ENCODE results near the gene CDYL2.
"Not testable (repeated sequence)": the region's sequence is repeated elsewhere in the genome, so short reads cannot be mapped to it uniquely, and the experiment has no call there.

DNA sequence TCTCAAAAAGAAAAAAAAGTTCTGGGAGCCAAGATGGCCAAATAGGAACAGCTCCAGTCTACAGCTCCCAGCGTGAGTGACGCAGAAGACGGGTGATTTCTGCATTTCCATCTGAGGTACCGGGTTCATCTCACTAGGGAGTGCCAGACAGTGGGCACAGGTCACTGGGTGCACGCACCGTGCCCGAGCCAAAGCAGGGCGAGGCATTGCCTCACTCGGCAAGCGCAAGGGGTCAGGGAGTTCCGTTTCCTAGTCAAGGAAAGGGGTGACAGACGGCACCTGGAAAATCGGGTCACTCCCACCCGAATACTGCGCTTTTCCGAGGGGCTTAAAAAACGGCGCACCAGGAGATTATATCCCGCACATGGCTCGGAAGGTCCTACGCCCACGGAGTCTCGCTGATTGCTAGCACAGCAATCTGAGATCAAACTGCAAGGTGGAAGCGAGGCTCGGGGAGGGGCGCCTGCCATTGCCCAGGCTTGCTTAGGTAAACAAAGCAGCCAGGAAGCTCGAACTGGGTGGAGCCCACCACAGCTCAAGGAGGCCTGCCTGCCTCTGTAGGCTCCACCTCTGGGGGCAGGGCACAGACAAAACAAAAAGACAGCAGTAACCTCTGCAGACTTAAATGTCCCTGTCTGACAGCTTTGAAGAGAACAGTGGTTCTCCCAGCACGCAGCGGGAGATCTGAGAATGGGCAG, 77.2 kb downstream of the CDYL2 start:
- not testable (repeated sequence) for TF ChIP-seq TAF1 (conservative IDR thresholded peaks at IDR 0.05); EGR1 (IDR thresholded peaks at IDR 0.05; ENCODE audit: low read depth in 2 of 2); YY1 (IDR thresholded peaks at IDR 0.05); RAD21 (IDR thresholded peaks at IDR 0.05); RXRA (IDR thresholded peaks at IDR 0.05); SP1 (IDR thresholded peaks at IDR 0.05); JUND (IDR thresholded peaks at IDR 0.05); FOXA1 (IDR thresholded peaks at IDR 0.05); FOXA2 (IDR thresholded peaks at IDR 0.05)
- TF ChIP-seq, protein P1, sequence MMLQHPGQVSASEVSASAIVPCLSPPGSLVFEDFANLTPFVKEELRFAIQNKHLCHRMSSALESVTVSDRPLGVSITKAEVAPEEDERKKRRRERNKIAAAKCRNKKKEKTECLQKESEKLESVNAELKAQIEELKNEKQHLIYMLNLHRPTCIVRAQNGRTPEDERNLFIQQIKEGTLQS (IDR thresholded peaks at IDR 0.05): not testable (repeated sequence)
- TF ChIP-seq, protein P2, sequence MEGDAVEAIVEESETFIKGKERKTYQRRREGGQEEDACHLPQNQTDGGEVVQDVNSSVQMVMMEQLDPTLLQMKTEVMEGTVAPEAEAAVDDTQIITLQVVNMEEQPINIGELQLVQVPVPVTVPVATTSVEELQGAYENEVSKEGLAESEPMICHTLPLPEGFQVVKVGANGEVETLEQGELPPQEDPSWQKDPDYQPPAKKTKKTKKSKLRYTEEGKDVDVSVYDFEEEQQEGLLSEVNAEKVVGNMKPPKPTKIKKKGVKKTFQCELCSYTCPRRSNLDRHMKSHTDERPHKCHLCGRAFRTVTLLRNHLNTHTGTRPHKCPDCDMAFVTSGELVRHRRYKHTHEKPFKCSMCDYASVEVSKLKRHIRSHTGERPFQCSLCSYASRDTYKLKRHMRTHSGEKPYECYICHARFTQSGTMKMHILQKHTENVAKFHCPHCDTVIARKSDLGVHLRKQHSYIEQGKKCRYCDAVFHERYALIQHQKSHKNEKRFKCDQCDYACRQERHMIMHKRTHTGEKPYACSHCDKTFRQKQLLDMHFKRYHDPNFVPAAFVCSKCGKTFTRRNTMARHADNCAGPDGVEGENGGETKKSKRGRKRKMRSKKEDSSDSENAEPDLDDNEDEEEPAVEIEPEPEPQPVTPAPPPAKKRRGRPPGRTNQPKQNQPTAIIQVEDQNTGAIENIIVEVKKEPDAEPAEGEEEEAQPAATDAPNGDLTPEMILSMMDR (IDR thresholded peaks at IDR 0.05; ENCODE audit: low read depth, low read length, missing input control): not testable (repeated sequence)
- TF ChIP-seq, protein P3, sequence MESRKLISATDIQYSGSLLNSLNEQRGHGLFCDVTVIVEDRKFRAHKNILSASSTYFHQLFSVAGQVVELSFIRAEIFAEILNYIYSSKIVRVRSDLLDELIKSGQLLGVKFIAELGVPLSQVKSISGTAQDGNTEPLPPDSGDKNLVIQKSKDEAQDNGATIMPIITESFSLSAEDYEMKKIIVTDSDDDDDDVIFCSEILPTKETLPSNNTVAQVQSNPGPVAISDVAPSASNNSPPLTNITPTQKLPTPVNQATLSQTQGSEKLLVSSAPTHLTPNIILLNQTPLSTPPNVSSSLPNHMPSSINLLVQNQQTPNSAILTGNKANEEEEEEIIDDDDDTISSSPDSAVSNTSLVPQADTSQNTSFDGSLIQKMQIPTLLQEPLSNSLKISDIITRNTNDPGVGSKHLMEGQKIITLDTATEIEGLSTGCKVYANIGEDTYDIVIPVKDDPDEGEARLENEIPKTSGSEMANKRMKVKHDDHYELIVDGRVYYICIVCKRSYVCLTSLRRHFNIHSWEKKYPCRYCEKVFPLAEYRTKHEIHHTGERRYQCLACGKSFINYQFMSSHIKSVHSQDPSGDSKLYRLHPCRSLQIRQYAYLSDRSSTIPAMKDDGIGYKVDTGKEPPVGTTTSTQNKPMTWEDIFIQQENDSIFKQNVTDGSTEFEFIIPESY (IDR thresholded peaks at IDR 0.05): not testable (repeated sequence)
- TF ChIP-seq, protein P4, sequence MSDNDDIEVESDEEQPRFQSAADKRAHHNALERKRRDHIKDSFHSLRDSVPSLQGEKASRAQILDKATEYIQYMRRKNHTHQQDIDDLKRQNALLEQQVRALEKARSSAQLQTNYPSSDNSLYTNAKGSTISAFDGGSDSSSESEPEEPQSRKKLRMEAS (IDR thresholded peaks at IDR 0.05): not testable (repeated sequence)
- TF ChIP-seq, protein P5, sequence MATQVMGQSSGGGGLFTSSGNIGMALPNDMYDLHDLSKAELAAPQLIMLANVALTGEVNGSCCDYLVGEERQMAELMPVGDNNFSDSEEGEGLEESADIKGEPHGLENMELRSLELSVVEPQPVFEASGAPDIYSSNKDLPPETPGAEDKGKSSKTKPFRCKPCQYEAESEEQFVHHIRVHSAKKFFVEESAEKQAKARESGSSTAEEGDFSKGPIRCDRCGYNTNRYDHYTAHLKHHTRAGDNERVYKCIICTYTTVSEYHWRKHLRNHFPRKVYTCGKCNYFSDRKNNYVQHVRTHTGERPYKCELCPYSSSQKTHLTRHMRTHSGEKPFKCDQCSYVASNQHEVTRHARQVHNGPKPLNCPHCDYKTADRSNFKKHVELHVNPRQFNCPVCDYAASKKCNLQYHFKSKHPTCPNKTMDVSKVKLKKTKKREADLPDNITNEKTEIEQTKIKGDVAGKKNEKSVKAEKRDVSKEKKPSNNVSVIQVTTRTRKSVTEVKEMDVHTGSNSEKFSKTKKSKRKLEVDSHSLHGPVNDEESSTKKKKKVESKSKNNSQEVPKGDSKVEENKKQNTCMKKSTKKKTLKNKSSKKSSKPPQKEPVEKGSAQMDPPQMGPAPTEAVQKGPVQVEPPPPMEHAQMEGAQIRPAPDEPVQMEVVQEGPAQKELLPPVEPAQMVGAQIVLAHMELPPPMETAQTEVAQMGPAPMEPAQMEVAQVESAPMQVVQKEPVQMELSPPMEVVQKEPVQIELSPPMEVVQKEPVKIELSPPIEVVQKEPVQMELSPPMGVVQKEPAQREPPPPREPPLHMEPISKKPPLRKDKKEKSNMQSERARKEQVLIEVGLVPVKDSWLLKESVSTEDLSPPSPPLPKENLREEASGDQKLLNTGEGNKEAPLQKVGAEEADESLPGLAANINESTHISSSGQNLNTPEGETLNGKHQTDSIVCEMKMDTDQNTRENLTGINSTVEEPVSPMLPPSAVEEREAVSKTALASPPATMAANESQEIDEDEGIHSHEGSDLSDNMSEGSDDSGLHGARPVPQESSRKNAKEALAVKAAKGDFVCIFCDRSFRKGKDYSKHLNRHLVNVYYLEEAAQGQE (IDR thresholded peaks at IDR 0.05): not testable (repeated sequence)

All from liver (tissue), 3 donors.